HG02763 (cell line): ENCODE measurements around the gene NBEA.
"Not testable (repeated sequence)": the region's sequence is repeated elsewhere in the genome, so short reads cannot be mapped to it uniquely, and the experiment has no call there.

Source experiments
- ATAC-seq: cut with Tn5 transposase; IDR thresholded peaks from one replicate; pipeline ENCODE4 v1.9.1; 2021; ENCODE audit warnings: mild to moderate bottlenecking, moderate library complexity; ENCODE audit not compliant: unreplicated experiment

The NBEA gene

DNA sequence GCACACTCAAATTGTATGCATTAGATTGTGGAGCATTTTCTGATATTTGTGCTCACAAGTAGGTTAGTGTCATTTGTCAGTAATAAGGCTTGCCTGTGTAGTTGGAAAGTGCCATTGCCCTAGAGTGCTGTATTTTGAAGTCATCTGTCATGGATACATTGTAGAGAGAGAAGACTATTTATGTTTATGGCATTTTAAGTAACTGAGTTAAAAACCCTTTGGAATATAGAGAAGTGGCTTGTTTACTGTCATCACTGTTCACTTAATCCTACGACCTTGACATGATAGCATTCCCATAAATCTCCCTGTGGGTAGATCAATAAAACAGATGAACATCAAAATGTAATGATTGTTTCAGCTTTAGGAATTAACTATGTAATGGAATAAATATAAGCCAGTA, 423.8 kb downstream of the NBEA start:
- no peak for ATAC-seq

DNA sequence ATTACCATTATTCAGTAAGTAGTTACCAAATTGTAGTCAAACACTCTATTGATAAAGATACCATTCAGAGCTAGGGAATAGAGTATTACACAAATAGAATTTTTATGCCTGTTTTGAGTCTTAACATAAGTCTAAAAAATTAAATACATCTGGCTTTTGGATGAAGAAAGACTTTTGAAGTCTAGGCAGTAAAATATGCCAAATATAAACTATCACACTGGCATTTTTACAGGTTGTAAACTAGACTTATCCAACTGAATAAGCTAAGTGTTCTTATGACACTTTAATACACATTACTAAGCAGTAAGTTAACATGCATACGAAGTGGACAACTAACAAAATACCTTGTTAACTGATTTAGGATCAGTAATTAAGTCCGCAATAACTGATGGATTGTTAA, 425.5 kb downstream of the NBEA start:
- no peak for ATAC-seq

DNA sequence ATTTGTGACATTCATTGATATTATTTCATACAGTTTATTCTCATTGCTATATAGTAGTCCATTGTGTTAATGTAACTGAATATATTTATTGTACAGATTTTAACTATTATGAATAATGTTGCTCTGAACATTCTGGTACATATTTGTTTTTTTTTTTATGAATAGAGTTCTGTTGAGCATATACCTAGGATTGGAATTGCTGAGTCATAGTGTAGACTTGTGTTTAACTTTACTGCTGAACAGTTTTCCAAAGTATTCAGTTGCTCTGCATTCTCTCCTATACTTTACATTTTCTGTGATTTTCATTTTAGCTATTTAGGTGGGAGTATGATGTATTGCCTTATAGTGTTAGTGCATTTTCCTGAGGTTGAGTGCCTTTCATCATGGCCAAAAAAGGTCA, 436.9 kb downstream of the NBEA start:
- no peak for ATAC-seq

DNA sequence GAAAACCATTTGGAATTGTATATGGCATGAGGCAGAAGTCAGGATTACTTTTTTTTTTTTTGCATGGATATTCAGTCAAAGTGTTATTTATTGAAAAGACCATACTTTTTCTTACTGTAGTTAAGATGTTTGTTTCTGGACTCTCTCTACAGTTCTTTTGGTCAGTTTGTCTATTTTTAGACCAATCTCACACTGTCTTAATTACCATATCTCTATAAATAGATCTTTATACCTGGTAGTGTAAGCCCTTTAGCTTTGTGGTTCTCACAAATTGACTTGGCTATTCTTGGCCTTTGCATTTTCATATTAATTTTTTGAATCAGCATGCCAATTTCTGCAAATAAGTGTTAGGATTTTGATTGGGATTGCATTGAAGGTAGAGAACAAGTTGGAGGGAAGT, 437.6 kb downstream of the NBEA start:
- ATAC-seq, result no peak

DNA sequence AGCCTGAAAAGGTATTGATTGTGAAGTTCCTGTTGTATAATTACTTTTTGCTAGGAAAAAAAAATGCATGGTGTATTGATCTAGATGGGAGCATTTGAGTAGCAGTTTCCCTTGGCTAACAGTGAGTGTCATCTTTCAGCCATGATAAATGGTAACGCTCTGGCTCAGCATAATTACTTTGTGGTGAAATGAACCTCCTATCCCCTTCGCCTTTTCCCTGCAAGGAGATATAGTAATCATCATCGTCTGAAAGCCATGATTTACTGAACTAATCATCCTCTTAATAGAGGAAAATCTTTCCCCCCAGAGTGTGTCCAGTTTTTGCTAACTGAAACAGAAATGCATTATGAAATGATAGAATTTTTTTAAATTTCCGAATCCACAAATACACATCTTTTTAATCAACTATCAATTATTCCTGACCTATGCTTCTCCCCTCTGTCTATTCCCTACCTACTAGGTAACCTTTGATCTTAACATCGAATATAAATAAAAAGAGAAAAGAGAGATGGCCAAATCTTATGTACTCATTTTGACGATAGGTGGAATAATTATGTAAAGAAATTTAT, 445.7 kb downstream of the NBEA start:
- ATAC-seq, result no peak

DNA sequence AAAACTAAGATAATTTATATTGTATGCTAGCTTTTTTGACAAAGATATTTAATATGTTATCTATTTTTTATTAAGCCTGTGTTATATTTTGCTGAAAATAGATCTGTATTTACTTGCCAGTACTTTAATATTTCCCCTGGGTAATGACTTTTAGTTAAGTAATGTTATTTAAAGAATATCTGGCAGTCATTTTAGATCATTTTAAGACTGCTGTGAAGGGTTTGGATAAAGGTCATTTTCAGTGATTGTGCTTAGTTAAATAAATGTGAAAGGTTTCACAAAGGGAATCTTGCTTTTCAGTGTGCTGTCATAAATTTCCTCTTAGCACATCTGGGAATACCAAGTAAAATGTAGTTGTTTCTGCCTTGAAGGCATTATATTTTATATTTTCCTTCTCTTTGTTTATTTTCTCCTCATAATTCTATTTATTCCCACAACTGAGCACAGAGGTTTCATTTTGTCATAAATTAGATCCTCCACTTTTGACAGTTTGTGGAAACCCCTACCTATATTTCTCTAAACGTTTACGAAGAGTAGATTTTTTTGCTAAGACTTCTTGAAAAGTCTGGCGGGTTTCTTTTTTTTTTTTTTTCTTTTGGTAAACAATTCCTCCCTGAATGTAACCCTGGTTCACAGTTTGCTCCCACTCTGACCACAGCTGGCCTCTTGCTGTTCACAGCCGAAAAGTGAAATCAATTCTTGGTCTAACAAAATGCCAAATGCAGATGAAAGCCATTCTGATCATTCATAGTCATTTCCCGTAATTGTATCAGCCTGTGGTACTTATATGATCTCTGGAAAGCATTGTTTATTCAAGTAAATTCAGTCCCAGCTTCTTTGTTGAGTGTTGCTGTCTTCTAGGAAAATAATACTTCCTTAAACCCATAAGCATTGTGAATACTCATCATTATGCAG, 446.6 kb downstream of the NBEA start:
- no peak for ATAC-seq

DNA sequence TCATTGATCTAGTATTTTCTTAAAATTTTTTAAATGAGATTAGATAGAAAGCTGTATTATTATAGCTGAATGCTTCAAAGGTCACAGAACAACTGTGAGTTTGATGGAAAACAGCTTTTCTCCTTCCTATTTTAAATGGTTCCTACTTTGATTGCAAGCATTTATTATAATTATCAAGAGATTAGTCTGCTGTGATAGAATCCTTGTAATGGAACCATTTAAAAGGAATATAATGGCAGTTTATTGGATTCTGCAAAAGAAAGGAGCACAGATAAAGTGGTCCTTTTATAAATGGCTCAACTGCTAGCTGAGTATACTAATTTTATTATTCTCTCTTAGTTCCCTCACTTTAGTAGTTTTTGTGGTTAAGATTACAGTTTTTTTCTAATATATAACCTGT, 447.5 kb downstream of the NBEA start:
- no peak for ATAC-seq

DNA sequence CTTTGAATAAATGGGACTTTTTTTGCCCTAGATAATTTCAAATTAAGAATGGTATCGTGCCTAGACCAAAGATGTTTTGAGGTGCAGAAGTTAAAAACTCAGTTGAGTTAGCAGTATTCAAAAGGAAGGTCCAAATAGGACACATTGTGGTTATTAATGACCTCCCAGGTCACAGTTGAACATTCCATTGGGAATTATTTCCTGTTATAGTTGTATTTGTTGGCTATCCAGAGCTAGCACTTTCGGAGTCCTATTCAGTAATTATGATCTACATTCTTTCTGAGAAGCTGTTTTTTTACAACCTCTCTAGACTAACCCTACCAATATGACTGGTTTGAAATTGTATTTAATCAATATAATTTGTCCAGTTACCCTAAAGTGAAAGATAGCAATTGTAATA, 450.7 kb downstream of the NBEA start:
- ATAC-seq, result no peak

DNA sequence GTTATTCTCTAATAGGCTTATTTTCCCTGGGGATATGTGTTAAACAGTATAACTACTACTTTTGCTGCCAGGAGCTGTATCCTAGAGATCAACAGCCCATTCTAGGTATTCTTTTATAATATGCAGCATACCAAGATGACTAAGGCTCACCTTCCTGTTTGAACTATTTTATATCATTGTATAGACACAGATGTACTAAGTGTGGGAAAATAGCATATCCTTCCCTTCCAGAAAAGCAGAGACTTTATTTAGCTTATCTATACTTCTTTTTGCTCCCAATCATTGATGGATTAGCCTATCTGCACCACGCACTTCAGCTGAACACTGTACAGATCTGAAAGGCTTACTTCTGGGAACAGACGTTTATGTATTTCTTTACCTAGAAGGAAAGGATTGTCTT, 451.8 kb downstream of the NBEA start:
- no peak for ATAC-seq

DNA sequence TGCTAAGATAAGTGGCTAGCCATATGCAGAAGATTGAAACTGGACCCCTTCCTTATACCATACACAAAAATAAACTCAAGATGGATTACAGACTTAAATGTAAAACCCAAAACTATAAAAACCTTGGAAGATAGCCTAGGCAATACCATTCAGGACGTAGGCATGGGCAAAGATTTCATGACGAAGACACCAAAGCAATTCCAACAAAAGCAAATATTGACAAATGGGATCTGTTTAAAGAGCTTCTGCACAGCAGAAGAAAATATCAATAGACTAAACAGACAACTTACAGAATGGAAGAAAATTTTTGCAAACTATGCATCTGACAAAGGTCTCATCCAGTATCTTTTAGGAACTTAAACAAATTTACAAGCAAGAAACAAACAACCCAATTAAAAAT, 466.2 kb downstream of the NBEA start:
- ATAC-seq, result not testable (repeated sequence)

DNA sequence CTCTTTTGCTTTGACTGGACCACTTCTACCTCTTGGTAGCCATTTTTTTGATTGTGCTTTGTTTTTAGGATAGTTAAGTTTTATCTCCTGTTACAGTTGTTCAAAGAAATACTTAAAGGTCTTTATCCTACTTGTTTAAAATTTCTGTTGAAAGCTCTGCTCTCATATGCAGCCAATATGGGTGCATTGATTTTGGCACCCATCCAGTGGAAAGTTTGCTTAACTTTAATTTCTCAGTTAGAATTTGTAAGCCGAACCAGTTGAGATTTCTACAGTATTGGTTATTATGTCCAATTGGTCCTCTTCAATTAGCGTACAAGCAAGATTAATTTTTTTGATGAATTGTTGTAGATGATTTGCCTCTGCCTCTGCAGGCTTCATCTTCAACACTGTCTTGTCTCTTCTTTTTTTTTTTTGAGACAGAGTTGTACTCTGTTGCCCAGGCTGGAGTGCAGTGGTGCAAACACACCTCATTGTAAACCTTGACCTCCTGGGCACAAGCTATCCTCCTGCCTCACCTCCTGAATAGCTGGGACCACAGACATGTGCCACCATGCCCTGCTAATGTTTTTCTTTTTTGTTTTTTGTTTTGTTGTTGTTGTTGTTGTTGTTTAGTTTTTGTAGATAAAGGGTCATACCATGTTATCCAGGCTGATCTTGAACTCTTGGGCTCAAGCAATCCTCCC, 469.1 kb downstream of the NBEA start:
- no peak for ATAC-seq

DNA sequence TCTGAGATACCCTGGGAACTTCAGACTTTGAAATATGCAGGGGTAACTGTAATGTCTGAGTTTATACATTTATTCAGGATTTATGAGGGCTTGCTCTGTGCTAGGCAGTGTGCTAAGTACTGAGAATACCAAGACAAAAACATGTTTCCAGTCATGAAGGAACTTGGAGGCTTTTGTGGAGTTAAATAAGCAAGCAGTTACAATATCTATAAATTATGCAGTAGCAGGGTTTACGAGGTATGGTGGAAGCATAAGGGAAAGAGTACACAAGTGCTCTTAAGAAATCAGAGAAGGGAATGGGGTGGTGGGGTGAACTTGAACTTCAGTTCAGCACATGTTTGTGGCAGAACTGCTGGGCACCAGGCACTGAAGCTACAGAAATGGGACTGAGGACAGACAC, 506.4 kb downstream of the NBEA start:
- no peak for ATAC-seq

DNA sequence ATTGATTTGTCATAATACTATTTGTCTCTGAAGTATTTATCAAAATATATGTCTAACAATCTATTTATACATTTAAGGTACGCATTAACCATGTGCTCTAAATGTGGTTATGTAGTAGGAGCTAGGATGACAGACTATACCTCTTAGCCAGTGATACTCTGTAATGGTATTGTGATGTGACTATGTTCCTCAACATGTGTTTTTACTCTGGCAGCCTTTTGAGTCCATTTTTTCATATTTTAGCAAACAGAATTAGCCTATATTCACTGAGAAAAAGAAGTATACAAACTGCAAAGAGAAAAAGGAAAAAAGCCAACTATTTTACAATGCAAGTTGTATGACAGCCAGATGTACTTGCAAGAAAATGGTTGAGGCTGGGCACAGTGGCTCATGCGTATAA, 507.8 kb downstream of the NBEA start:
- no peak for ATAC-seq

DNA sequence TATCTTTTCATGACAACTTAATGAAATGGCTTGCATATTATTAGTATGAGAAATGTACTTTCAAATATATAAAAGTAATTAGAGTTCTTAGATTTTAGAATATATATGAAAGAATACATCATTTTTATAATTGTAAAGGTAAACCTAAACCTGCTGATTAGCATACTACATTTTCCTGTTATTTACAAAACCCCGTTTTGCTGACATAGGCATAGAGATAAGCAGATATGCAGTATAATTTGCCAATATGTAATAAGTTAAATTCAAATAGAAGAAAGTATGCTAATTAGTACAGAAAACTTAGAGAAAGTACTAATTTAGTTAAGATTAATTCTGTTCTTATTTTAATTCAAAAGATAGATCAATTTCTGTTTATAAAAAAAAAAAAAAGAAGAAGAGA, 513.0 kb downstream of the NBEA start:
- no peak for ATAC-seq

DNA sequence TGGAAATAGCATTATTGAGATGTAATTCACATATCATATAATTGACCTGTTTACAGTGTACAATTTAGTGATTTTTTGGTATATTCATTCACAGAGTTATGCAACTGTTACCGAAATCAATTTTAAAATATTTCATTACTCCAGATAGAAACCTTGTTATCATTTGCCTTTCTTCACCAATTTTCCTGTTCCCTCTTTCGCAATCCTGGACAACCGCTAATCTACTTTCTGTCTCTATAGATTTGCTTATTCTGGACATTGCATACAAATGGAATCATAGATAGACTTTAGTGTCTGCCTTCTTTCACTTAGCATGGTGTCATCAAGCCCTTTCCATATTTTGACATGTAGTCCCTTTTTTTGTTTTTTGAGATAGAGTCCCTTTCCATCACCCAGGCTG, 515.2 kb downstream of the NBEA start:
- ATAC-seq, result no peak

DNA sequence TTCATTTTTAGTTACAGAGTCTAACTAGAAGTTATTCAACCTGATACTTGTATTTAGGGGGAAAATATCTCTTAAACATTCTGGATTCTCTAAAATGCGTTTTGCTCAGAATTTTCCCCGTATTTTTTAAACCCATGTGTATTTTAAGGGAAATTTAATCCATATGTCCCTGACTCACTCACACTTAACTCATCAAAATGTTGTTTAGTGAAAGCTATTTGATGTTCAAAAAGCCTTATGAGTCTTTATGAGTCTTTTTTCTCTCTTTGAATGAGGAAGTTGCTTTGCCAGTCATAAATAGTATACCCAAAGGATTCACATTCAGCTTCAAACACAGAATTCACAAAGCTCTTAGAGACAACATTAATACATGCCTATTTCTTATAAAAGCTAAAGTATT, 518.0 kb downstream of the NBEA start:
- no peak for ATAC-seq

DNA sequence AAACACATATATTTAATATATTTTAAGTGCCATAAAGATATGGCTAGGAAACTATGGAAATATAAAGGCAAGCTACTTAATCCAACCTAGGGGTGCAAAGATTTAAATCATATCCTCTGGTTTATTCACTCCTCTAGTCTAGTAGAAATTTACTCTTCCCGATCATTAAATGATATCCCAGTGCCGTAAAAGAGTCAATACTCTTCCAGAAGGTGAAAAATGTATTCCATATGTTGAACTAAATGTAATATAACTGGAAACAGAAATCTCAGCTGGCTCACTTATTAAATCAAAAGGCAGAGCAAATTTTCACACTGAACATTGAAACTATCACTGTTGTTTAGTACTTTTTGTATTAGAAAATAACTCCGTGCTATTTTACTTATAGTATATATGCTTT, 523.3 kb downstream of the NBEA start:
- ATAC-seq, result no peak

DNA sequence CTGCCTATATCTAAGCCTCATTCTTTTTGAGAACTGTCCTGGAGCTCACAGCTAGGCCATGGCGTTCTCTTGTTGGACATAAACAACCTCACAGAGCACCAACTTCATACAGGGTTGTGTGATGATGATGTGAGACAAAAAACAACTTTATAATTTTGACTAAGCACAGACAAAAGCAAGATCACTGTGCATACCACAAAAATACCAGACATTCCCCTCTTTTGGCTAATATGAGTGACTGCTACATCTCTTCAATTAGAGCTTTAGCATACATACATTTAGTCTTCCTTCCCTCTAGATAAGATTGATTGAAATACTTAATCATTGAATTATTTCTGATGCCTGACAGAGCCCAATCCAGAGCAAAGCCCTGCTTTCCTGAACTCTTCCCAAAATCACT, 526.1 kb downstream of the NBEA start:
- no peak for ATAC-seq

DNA sequence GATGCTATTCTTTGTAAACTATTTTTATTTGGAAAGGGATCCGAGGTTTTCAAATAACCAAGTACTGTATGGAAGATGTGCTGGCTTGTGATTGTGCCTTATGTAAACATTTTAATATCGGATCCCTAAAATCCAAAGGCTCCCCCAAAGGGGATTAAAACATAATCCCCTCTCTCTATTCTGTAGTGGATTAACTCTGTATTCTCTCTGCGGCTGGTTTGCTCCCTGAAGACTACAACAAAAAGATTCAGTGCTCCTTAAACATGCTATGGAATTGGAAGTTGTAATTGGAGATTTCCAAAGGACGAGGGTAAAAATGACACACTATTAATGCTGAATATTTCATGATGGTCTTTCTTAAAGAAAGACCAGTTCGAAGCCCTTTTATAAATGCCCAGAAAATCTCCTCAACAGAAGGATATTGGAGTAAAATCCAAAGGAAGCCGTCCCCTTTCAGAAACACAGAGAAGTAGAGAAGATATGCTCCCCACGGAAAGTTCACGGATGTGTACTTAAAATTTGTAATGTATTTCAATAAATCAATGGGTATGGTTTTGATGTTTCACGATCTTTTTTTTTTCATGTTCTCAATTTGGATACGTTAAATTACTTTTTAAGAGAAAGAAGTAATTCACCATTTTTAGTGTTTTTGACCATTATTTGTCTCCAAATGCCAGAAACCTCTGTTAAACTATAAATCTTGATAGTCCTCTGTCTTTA, 527.9 kb downstream of the NBEA start:
- ATAC-seq, result no peak

DNA sequence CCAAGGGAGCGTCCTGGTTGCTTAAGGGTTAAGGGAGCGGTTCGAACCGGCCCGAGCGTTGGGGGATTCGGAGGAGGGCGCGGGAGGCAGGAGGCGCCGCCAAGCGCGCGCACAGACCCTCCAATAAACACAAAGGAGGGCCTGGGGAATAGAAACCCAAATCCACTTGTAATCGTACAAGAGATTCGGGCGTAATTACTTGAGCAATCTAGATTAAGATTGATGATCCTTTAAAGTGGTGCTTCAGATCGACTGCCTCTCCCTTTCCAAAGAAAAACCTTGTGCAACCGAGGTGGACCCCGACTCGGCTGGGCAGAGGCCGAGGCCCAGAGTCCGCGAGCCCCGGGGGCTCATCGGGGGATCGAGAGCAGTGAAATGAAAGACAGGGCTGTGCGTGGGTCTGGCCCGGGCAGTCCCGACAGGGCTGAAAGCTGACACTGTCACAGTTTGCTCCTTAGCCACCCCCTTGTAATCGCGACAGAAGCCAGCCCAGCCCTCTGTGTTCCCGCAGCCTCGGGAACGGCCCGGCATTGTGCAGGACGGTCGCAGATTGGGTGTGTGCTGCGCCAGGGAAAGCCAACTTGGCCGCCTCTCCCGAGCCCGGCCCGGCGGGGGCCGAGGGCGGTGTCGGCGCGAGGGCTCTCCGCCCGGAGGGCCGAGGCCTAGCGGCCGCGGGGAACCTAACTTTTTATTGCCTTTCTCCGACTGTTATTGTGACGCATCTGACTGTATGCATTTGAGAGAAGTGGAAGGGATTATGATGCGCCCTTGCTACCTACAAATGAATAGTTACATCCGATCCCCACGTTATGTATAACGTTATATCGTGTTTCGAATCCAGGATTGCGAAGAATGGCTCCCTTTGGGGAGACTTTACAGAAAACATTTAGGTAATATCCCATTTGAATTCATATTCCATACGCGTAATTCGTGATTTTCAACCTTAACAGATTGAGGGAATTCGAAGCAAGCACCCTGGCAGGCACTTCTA, 528.9 kb downstream of the NBEA start:
- ATAC-seq, result no peak
